HCT116 (cell line): ENCODE measurements around the gene IDUA. TPM values are rescaled to one million over a fixed set of nuclear protein-coding genes. Genes with fewer than 3 reads are reported as not detected.

Experiments
- ATAC-seq: fragments of 200-7000 bp; cut with Tn5 transposase; 2 replicates; pipeline ENCODE4 v1.9.1; 2020; ENCODE audit warnings: mild to moderate bottlenecking, moderate library complexity
- BruUV-seq: library from RNA; stranded (reverse); fragments of 400-500 nt; replicated peaks from 2 replicates; lab custom pipeline; 2021; lab: Mats Ljungman, UMichigan
- CTCF ChIA-PET: fragments of 300-600 bp; sonication (Branson Sonifier 250); formaldehyde crosslinking; loops from one replicate; lab custom pipeline; 2021; ENCODE audit warnings: antibody characterized with exemption; lab: Charles Lee
- POLR2A ChIA-PET: fragments of 300-600, 350-600 bp; sonication (Branson Sonifier 250); formaldehyde crosslinking; loops from one replicate; lab custom pipeline; 2021; ENCODE audit warnings: antibody characterized with exemption; lab: Charles Lee
- RAD21 ChIA-PET, 2 experiments: fragments of 300-600 bp; sonication (Branson Sonifier 250); formaldehyde crosslinking; loops; one replicate each; lab custom pipeline; 2023; ENCODE audit warnings: low total read pairs in 2 of 2; ENCODE audit not compliant: uncharacterized antibody in 2 of 2, unreplicated experiment in 2 of 2, low non-redundant PET in 1 of 2; lab: Charles Lee
- DNase-seq: peaks from one replicate; pipeline ENCODE4 v3.0.0-alpha.2; 2010; ENCODE audit warnings: low read depth, low spot score
- H2AFZ ChIP-seq: fragments of 200-600 bp; shearing (Covaris generic), sonication (generic); 2 replicates; pipeline ENCODE4 v1.6.1; 2017; ENCODE audit warnings: low read depth, mixed run types, mixed read lengths, antibody characterized with exemption, low read length; ENCODE audit not compliant: poor library complexity, severe bottlenecking
- H3K27ac ChIP-seq: 2 replicates; pipeline ENCODE4 v1.5.1; 2012; ENCODE audit warnings: low read depth, low read length
- H3K27me3 ChIP-seq: fragments of 200-600 bp; sonication (generic); 2 replicates; pipeline ENCODE4 v1.6.1; 2016; ENCODE audit warnings: mixed run types, low read length, mixed read lengths; ENCODE audit not compliant: insufficient read depth
- H3K36me3 ChIP-seq, 2 experiments: fragments of 200-500 bp in 1 of 2; fragments of 200-600 bp in 1 of 2; sonication (Bioruptor generic) in 1 of 2; sonication (generic) in 1 of 2; 2 replicates each; pipeline versions ENCODE4 v1.5.1 to v1.6.1; 2014 to 2016; ENCODE audit warnings: low read length in 2 of 2, inconsistent platforms in 1 of 2, mixed read lengths in 1 of 2, mixed run types in 1 of 2; ENCODE audit not compliant: insufficient read depth in 2 of 2, control insufficient read depth in 1 of 2
- H3K4me1 ChIP-seq, 2 experiments: fragments of 200-600 bp in 1 of 2; sonication (generic) in 1 of 2; 2 replicates each; pipeline versions ENCODE4 v1.5.1 to v1.6.1; 2012 to 2017; ENCODE audit warnings: low read length in 2 of 2, inconsistent platforms in 1 of 2, mild to moderate bottlenecking in 1 of 2, mixed read lengths in 1 of 2, mixed run types in 1 of 2, moderate library complexity in 1 of 2; ENCODE audit not compliant: insufficient read depth in 2 of 2, control insufficient read depth in 1 of 2
- H3K4me2 ChIP-seq: fragments of 200-600 bp; sonication (generic); 2 replicates; pipeline ENCODE4 v1.6.1; 2017; ENCODE audit warnings: mixed run types, low read length, mixed read lengths
- H3K4me3 ChIP-seq, 2 experiments: fragments of 200-600 bp in 1 of 2; sonication (generic) in 1 of 2; replicated peaks in 1 of 2; 2 replicates each; pipeline ENCODE4 v1.5.1; 2011 to 2016; ENCODE audit warnings: low read length in 2 of 2, control low read depth in 1 of 2, low read depth in 1 of 2, mild to moderate bottlenecking in 1 of 2, mixed read lengths in 1 of 2, mixed run types in 1 of 2
- H3K79me2 ChIP-seq: fragments of 200-600 bp; sonication (generic); 2 replicates; pipeline ENCODE4 v1.6.1; 2017; ENCODE audit warnings: mild to moderate bottlenecking, mixed run types, low read length, moderate library complexity, mixed read lengths; ENCODE audit not compliant: insufficient read depth
- H3K9ac ChIP-seq: fragments of 200-600 bp; sonication (generic); 2 replicates; pipeline ENCODE4 v1.6.1; 2016; ENCODE audit warnings: low read length, mixed read lengths
- H3K9me2 ChIP-seq: fragments of 200-600 bp; sonication (generic), shearing (Covaris generic); 2 replicates; pipeline ENCODE4 v1.6.1; 2017; ENCODE audit warnings: mixed run types, mild to moderate bottlenecking, moderate library complexity; ENCODE audit not compliant: insufficient read depth
- H3K9me3 ChIP-seq, 2 experiments: fragments of 200-500 bp in 1 of 2; fragments of 200-600 bp in 1 of 2; sonication (Bioruptor generic) in 1 of 2; sonication (generic) in 1 of 2; 2 replicates each; pipeline ENCODE4 v1.6.1; 2014 to 2017; ENCODE audit warnings: low read length in 2 of 2, mixed read lengths in 2 of 2, inconsistent platforms in 1 of 2, low read depth in 1 of 2, mild to moderate bottlenecking in 1 of 2, mixed run types in 1 of 2, moderate library complexity in 1 of 2; ENCODE audit not compliant: control insufficient read depth in 1 of 2, insufficient read depth in 1 of 2
- H4K20me1 ChIP-seq: fragments of 200-600 bp; sonication (generic), shearing (Covaris generic); 2 replicates; pipeline ENCODE4 v1.6.1; 2017; ENCODE audit warnings: mixed run types, mild to moderate bottlenecking, moderate library complexity; ENCODE audit not compliant: insufficient read depth
- EGR1 ChIP-seq: IDR thresholded peaks from 2 replicates; pipeline ENCODE4 v1.6.1; 2012; ENCODE audit warnings: low read depth
- ELF1 ChIP-seq: IDR thresholded peaks from 2 replicates; pipeline ENCODE4 v1.6.1; 2012; ENCODE audit warnings: low read depth, borderline replicate concordance
- EZH2phosphoT487 ChIP-seq: fragments of 200-600 bp; IDR thresholded peaks from 2 replicates; pipeline ENCODE4 v1.6.1; 2018; ENCODE audit warnings: antibody characterized with exemption, borderline replicate concordance
- JUND ChIP-seq: IDR thresholded peaks from 2 replicates; pipeline ENCODE4 v1.6.1; 2012
- POLR2AphosphoS5 ChIP-seq: IDR thresholded peaks from 2 replicates; pipeline ENCODE4 v1.6.1; 2011; ENCODE audit warnings: mild to moderate bottlenecking, low read depth, low read length, moderate library complexity
- SRF ChIP-seq: IDR thresholded peaks from 2 replicates; pipeline ENCODE4 v1.6.1; 2012; ENCODE audit warnings: low read depth
- TCF7L2 ChIP-seq: IDR thresholded peaks from 2 replicates; pipeline ENCODE4 v1.7.0; 2011; ENCODE audit warnings: borderline replicate concordance, inconsistent platforms; ENCODE audit not compliant: insufficient read depth, insufficient read length; ENCODE audit errors: extremely low read depth
- YY1 ChIP-seq: IDR thresholded peaks from 2 replicates; pipeline ENCODE4 v1.6.1; 2011; ENCODE audit warnings: low read length, low read depth, moderate library complexity, mild to moderate bottlenecking; ENCODE audit not compliant: insufficient replicate concordance; ENCODE audit errors: extremely low read depth
- ZFX ChIP-seq: fragments of 450-650 bp; IDR thresholded peaks from 2 replicates; pipeline ENCODE4 v1.6.1; 2017
- ZNF274 ChIP-seq: fragments of 200-500 bp; sonication (Bioruptor generic); IDR thresholded peaks from 2 replicates; pipeline ENCODE4 v1.6.1; 2014; ENCODE audit warnings: mild to moderate bottlenecking, low read depth, low read length, inconsistent platforms
- intact Hi-C: fragments of 100-400 bp; cut with micrococcal nuclease; formaldehyde crosslinking; loops from 2 replicates; pipeline ENCODE4 v1.10.0; 2022
- total RNA-seq: library from RNA; stranded (reverse); gene quantifications from one replicate; pipeline ENCODE4 v1.2.1, GENCODE V29; 2021; ENCODE audit not compliant: unreplicated experiment
- TF ChIP-seq, protein P1 (sequence below), 3 experiments: fragments of 200-600 bp in 1 of 3; sonication (generic) in 1 of 3; IDR thresholded peaks in 2 of 3; conservative IDR thresholded peaks in 1 of 3; 2 replicates each; pipeline ENCODE4 v1.5.1; 2012 to 2017; ENCODE audit warnings: low read depth in 2 of 3, low read length in 2 of 3, antibody characterized with exemption in 1 of 3, borderline replicate concordance in 1 of 3, control low read depth in 1 of 3, mild to moderate bottlenecking in 1 of 3, mixed read lengths in 1 of 3, mixed run types in 1 of 3, moderate library complexity in 1 of 3; ENCODE audit not compliant: insufficient read depth in 1 of 3
- TF ChIP-seq, protein P2 (sequence below): IDR thresholded peaks from 2 replicates; pipeline ENCODE4 v1.6.1; 2012
- TF ChIP-seq, protein P3 (sequence below): IDR thresholded peaks from 2 replicates; pipeline ENCODE4 v1.6.1; 2011; ENCODE audit warnings: mild to moderate bottlenecking, low read length, moderate library complexity; ENCODE audit not compliant: insufficient replicate concordance; ENCODE audit errors: extremely low read depth

IDUA gene
- total RNA-seq, 1 experiment from 2014 or later: 28.2 TPM

- no TSS peak for BruUV-seq
- intact Hi-C loops: no loop called here
Observed at GRCh38 chr4:965766-966134, 21.1 kb upstream of the IDUA start.

More at GRCh38 chr4:965766-966134, 21.1 kb upstream of the IDUA start:
- ChIA-PET CTCF (no interaction called here), POLR2A (no interaction called here), RAD21 (no interaction called here)
- Histone ChIP-seq H3K36me3 (no peaks in the 10 kb centered on the region), H3K4me1 (peaks cover 5 to 20% of the 10 kb centered on the region in 2 experiments; a peak in 3 of 4 replicates), H3K27me3 (no peaks in the 10 kb centered on the region), H3K9me3 (no peaks in the 10 kb centered on the region), H3K4me2 (no peak overlapping the region), H3K9me2 (no peaks in the 10 kb centered on the region), H3K9ac (no peak overlapping the region), H3K27ac (no peak overlapping the region), H2AFZ (no peak overlapping the region), H3K79me2 (no peaks in the 10 kb centered on the region), H4K20me1 (no peaks in the 10 kb centered on the region), H3K4me3 (no peak overlapping the region)
- DNase-seq: no peak
- no peak for ATAC-seq
- no peak for TF ChIP-seq ZFX
- no peak for TF ChIP-seq EZH2phosphoT487
- TF ChIP-seq SRF: no peak
- TF ChIP-seq, protein P1, sequence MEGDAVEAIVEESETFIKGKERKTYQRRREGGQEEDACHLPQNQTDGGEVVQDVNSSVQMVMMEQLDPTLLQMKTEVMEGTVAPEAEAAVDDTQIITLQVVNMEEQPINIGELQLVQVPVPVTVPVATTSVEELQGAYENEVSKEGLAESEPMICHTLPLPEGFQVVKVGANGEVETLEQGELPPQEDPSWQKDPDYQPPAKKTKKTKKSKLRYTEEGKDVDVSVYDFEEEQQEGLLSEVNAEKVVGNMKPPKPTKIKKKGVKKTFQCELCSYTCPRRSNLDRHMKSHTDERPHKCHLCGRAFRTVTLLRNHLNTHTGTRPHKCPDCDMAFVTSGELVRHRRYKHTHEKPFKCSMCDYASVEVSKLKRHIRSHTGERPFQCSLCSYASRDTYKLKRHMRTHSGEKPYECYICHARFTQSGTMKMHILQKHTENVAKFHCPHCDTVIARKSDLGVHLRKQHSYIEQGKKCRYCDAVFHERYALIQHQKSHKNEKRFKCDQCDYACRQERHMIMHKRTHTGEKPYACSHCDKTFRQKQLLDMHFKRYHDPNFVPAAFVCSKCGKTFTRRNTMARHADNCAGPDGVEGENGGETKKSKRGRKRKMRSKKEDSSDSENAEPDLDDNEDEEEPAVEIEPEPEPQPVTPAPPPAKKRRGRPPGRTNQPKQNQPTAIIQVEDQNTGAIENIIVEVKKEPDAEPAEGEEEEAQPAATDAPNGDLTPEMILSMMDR (IDR thresholded peaks at IDR 0.05 in 2 of 3, conservative IDR thresholded peaks at IDR 0.05 in 1 of 3; ENCODE audit: borderline replicate concordance in 1 of 3, insufficient read depth in 1 of 3, low read depth in 2 of 3, low read length in 2 of 3): no peak
- TF ChIP-seq, protein P2, sequence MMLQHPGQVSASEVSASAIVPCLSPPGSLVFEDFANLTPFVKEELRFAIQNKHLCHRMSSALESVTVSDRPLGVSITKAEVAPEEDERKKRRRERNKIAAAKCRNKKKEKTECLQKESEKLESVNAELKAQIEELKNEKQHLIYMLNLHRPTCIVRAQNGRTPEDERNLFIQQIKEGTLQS: no peak
- TF ChIP-seq YY1: no peak
- TF ChIP-seq ZNF274: no peak
- TF ChIP-seq TCF7L2: no peak
- TF ChIP-seq, protein P3, sequence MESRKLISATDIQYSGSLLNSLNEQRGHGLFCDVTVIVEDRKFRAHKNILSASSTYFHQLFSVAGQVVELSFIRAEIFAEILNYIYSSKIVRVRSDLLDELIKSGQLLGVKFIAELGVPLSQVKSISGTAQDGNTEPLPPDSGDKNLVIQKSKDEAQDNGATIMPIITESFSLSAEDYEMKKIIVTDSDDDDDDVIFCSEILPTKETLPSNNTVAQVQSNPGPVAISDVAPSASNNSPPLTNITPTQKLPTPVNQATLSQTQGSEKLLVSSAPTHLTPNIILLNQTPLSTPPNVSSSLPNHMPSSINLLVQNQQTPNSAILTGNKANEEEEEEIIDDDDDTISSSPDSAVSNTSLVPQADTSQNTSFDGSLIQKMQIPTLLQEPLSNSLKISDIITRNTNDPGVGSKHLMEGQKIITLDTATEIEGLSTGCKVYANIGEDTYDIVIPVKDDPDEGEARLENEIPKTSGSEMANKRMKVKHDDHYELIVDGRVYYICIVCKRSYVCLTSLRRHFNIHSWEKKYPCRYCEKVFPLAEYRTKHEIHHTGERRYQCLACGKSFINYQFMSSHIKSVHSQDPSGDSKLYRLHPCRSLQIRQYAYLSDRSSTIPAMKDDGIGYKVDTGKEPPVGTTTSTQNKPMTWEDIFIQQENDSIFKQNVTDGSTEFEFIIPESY: no peak
- no peak for TF ChIP-seq EGR1
- TF ChIP-seq JUND: no peak
- TF ChIP-seq POLR2AphosphoS5: no peak
- TF ChIP-seq ELF1: no peak
